ENCODE data around the gene VPS35L.

DNA sequence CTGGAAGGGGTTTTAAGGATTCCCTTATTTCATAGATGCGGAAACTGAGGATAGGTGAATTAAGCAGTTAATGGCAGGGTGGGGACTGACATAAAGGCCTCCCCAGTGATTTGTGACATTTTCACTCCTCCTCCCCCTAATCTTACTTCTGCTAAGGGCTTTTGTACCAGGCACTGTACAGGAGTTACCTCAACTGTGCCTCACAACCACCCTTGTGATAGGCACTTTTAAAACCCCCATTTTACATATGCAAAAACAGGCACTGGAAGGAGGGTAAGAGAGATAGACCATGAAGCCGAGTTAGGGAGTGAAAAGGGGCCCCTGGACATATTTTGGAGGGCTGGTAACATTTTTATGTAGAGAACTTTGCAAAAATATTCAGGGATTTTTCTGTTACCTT lies 32.7 kb upstream of the VPS35L start:
- TF ChIP-seq, protein P1, sequence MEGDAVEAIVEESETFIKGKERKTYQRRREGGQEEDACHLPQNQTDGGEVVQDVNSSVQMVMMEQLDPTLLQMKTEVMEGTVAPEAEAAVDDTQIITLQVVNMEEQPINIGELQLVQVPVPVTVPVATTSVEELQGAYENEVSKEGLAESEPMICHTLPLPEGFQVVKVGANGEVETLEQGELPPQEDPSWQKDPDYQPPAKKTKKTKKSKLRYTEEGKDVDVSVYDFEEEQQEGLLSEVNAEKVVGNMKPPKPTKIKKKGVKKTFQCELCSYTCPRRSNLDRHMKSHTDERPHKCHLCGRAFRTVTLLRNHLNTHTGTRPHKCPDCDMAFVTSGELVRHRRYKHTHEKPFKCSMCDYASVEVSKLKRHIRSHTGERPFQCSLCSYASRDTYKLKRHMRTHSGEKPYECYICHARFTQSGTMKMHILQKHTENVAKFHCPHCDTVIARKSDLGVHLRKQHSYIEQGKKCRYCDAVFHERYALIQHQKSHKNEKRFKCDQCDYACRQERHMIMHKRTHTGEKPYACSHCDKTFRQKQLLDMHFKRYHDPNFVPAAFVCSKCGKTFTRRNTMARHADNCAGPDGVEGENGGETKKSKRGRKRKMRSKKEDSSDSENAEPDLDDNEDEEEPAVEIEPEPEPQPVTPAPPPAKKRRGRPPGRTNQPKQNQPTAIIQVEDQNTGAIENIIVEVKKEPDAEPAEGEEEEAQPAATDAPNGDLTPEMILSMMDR (IDR thresholded peaks at IDR 0.05; ENCODE audit: poor library complexity): no peak
- TF ChIP-seq EZH2 (IDR thresholded peaks at IDR 0.05; ENCODE audit: borderline replicate concordance) (no peak), EZH2phosphoT487 (IDR thresholded peaks at IDR 0.05; ENCODE audit: low read depth, severe bottlenecking, unreplicated experiment) (no peak)

Data from hepatocyte (in vitro differentiated cells).